OCI-LY1 (cell line): Measurements from ENCODE around the gene KCNH2.

Experiments
- CTCF ChIP-seq: fragments of 200-600 bp; sonication (generic), shearing (Covaris generic); IDR thresholded peaks from 2 replicates; pipeline ENCODE4 v1.5.1; 2017; ENCODE audit warnings: mild to moderate bottlenecking, antibody characterized with exemption, low read length, moderate library complexity, mixed read lengths
- EZH2 ChIP-seq: fragments of 200-600 bp; sonication (generic), shearing (Covaris generic); IDR thresholded peaks from 2 replicates; pipeline ENCODE4 v1.8.0; 2017; ENCODE audit warnings: borderline replicate concordance, mixed run types, mild to moderate bottlenecking, antibody characterized with exemption, low read length, moderate library complexity, mixed read lengths

DNA sequence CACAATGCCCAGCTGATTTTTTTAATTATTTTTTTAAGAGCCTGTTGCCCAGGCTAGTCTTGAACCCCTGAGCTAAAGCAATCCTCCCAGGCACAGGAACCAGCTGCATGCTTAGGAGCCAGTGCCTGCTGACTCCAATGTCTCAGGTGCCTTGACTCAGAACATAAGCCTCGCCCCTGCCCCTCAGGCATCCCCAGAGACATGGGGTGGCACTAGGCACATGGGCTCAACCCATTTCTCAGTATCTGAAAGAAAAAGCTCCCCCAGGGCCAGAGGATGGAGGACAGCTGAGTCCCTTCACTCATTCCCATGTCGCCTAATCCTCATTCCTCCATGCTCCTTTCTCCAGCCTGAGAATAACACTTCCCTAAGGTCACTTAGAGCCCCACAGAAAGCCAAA, 39.1 kb downstream of the KCNH2 start:
- no peak for TF ChIP-seq CTCF
- TF ChIP-seq EZH2: no peak
